NCI-H226 (cell line): ENCODE measurements around the gene SLC4A1AP.
"Not testable (repeated sequence)": the region's sequence is repeated elsewhere in the genome, so short reads cannot be mapped to it uniquely, and the experiment has no call there.

Experiments
- DNase-seq: peaks from one replicate; pipeline ENCODE4 v3.0.0-alpha.2; 2015

SLC4A1AP gene

GRCh38 chr2:27663285-27664153, at the start of gene SLC4A1AP, which contains the start of gene SUPT7L:
SLC4A1AP (plus strand) TSS chr2:27663889; CDS start chr2:27663915, 26 bp downstream.
SUPT7L (minus strand) TSS chr2:27663614; CDS start chr2:27662192, 1,422 bp downstream.
- DNase-seq = peak; percentile 60

- no peak for DNase-seq
Measured at GRCh38 chr2:27613985-27614384, 49.7 kb upstream of the SLC4A1AP start.

GRCh38 chr2:27615316-27615715, 48.4 kb upstream of the SLC4A1AP start:
- DNase-seq = no peak

GRCh38 chr2:27621524-27621923, 42.2 kb upstream of the SLC4A1AP start:
- no peak for DNase-seq

GRCh38 chr2:27622921-27623384, 40.7 kb upstream of the SLC4A1AP start:
- DNase-seq = peak; percentile 78

- DNase-seq = no peak
Measured at GRCh38 chr2:27624943-27625342, 38.7 kb upstream of the SLC4A1AP start.

- DNase-seq = not testable (repeated sequence)
Measured at GRCh38 chr2:27626323-27626722, 37.4 kb upstream of the SLC4A1AP start.

- DNase-seq = not testable (repeated sequence)
Measured at GRCh38 chr2:27626921-27627320, 36.8 kb upstream of the SLC4A1AP start.

- peak; percentile 95 for DNase-seq
Measured at GRCh38 chr2:27627963-27628766, 35.5 kb upstream of the SLC4A1AP start.

GRCh38 chr2:27628767-27629709, 34.7 kb upstream of the SLC4A1AP start, which contains the start of the genes CCDC121 and GPN1:
CCDC121 (minus strand) TSS chr2:27629012; CDS start chr2:27627799, 1,213 bp downstream.
GPN1 (plus strand) TSS chr2:27629050; CDS start chr2:27629059, 9 bp downstream.
- DNase-seq = peak; percentile 94

- DNase-seq = not testable (repeated sequence)
Measured at GRCh38 chr2:27630257-27630656, 33.4 kb upstream of the SLC4A1AP start.

GRCh38 chr2:27634291-27634690, 29.4 kb upstream of the SLC4A1AP start:
- no peak for DNase-seq

GRCh38 chr2:27636766-27637165, 26.9 kb upstream of the SLC4A1AP start:
- no peak for DNase-seq

GRCh38 chr2:27638037-27638637, 25.6 kb upstream of the SLC4A1AP start:
- DNase-seq = peak; percentile 74

- peak; percentile 81 for DNase-seq
Measured at GRCh38 chr2:27638709-27639108, 25.0 kb upstream of the SLC4A1AP start.

GRCh38 chr2:27640722-27641245, 22.9 kb upstream of the SLC4A1AP start:
- peak; percentile 87 for DNase-seq

GRCh38 chr2:27645197-27645596, 18.5 kb upstream of the SLC4A1AP start:
- DNase-seq = no peak

GRCh38 chr2:27647289-27647688, 16.4 kb upstream of the SLC4A1AP start:
- no peak for DNase-seq

- DNase-seq = no peak
Measured at GRCh38 chr2:27647737-27648136, 16.0 kb upstream of the SLC4A1AP start.

GRCh38 chr2:27651056-27651455, 12.6 kb upstream of the SLC4A1AP start:
- DNase-seq = peak; percentile 49

GRCh38 chr2:27652341-27652740, 11.3 kb upstream of the SLC4A1AP start:
- no peak for DNase-seq
